DMS114 treated with DMSO at 0.1 percent for 48 hours (cell line): ENCODE results near the gene TRAF3.
"Not testable (repeated sequence)": the region's sequence is repeated elsewhere in the genome, so short reads cannot be mapped to it uniquely, and the experiment has no call there.

Source experiments
- DNase-seq: peaks from one replicate; lab custom pipeline; 2025; ENCODE audit not compliant: unreplicated experiment; lab: John Stamatoyannopoulos, UW

Gene TRAF3

GRCh38 chr14:102889615-102890014 is 112.4 kb downstream of the TRAF3 start:
- no peak for DNase-seq

- no peak for DNase-seq
Measured at GRCh38 chr14:102891111-102891510, 113.9 kb downstream of the TRAF3 start.

GRCh38 chr14:102891556-102891955 is 114.3 kb downstream of the TRAF3 start:
- DNase-seq, result no peak

GRCh38 chr14:102892651-102893050 is 115.4 kb downstream of the TRAF3 start:
- DNase-seq, result no peak

GRCh38 chr14:102893452-102893851 is 116.2 kb downstream of the TRAF3 start:
- no peak for DNase-seq

GRCh38 chr14:102896735-102897134 is 119.5 kb downstream of the TRAF3 start:
- not testable (repeated sequence) for DNase-seq

GRCh38 chr14:102897299-102898027 is 120.2 kb downstream of the TRAF3 start:
- DNase-seq, result no peak

GRCh38 chr14:102898298-102898697 is 121.0 kb downstream of the TRAF3 start:
- DNase-seq, result no peak

- no peak for DNase-seq
Measured at GRCh38 chr14:102898776-102899515, 121.7 kb downstream of the TRAF3 start.

GRCh38 chr14:102899516-102899900 is 122.3 kb downstream of the TRAF3 start:
- no peak for DNase-seq

- no peak for DNase-seq
Measured at GRCh38 chr14:102900631-102901571, 123.7 kb downstream of the TRAF3 start.

GRCh38 chr14:102901633-102902032 is 124.4 kb downstream of the TRAF3 start:
- no peak for DNase-seq

GRCh38 chr14:102902086-102902485 is 124.8 kb downstream of the TRAF3 start:
- DNase-seq, result no peak

- DNase-seq, result no peak
Measured at GRCh38 chr14:102902523-102903247, 125.4 kb downstream of the TRAF3 start.

GRCh38 chr14:102903248-102903888 is 126.1 kb downstream of the TRAF3 start:
- no peak for DNase-seq

GRCh38 chr14:102903889-102904512 is 126.8 kb downstream of the TRAF3 start:
- DNase-seq, result no peak

- no peak for DNase-seq
Measured at GRCh38 chr14:102905116-102906108, 128.2 kb downstream of the TRAF3 start.

- DNase-seq, result no peak
Measured at GRCh38 chr14:102906616-102907302, 129.5 kb downstream of the TRAF3 start.
